ENCODE measurements around the gene INPP5J. TPM values are rescaled to one million over a fixed set of nuclear protein-coding genes. Genes with fewer than 3 reads are reported as not detected.

Gene INPP5J
- total RNA-seq, 1 experiment from 2014 or later = 6.2 TPM

GRCh38 chr22:31099386-31099785 lies 23.4 kb upstream of the INPP5J start:
- Mint-ChIP-seq H3K9me3 (no peaks in the 10 kb centered on the region), H3K4me3 (0 out of 2 replicates have a peak overlapping the region, but pooled peaks have one; percentile 12), H3K27me3 (ENCODE audit: low read depth) (peaks cover 12% of the 10 kb centered on the region), H3K4me1 (peaks cover 17% of the 10 kb centered on the region), H3K36me3 (no peaks in the 10 kb centered on the region; the same call in 1 of the 2 replicates), H3K27ac (no peak overlapping the region)
- ChIA-PET CTCF (interaction anchor here (0.9 to 21.8 kb wide), 9 partner anchors 6 to 531 kb away, joined by 3 to 363 read pairs (median 6); partner anchors contain the start of genes PLA2G3, RNF185, SELENOM and SMTN), POLR2A (interaction anchor here (0.7 to 1.4 kb wide), 3 partner anchors 9 to 18 kb away, joined by 3 to 5 read pairs (median 3); partner anchors contain the start of gene SMTN)
- DNase-seq (ENCODE audit: low spot score) = no peak
- ATAC-seq = no peak
- TF ChIP-seq GABPB1 (CRISPR knock-in tag; IDR thresholded peaks at IDR 0.05) = no peak
- TF ChIP-seq ZNF423 (CRISPR knock-in tag; IDR thresholded peaks at IDR 0.05) = no peak
- no peak for TF ChIP-seq OVOL2 (CRISPR knock-in tag; IDR thresholded peaks at IDR 0.05; ENCODE audit: borderline replicate concordance)
- TF ChIP-seq HMGA2 (CRISPR knock-in tag; IDR thresholded peaks at IDR 0.05) = no peak
- no peak for TF ChIP-seq CBFB (CRISPR knock-in tag; IDR thresholded peaks at IDR 0.05; ENCODE audit: low read depth)
- TF ChIP-seq E2F5 (CRISPR knock-in tag; IDR thresholded peaks at IDR 0.05) = no peak
- TF ChIP-seq JAZF1 (CRISPR knock-in tag; IDR thresholded peaks at IDR 0.05) = no peak
- no peak for TF ChIP-seq USF1 (CRISPR knock-in tag; IDR thresholded peaks at IDR 0.05)
- TF ChIP-seq AR (CRISPR knock-in tag; IDR thresholded peaks at IDR 0.05) = no peak
- TF ChIP-seq MLX (CRISPR knock-in tag; IDR thresholded peaks at IDR 0.05) = no peak
- TF ChIP-seq, protein P1, sequence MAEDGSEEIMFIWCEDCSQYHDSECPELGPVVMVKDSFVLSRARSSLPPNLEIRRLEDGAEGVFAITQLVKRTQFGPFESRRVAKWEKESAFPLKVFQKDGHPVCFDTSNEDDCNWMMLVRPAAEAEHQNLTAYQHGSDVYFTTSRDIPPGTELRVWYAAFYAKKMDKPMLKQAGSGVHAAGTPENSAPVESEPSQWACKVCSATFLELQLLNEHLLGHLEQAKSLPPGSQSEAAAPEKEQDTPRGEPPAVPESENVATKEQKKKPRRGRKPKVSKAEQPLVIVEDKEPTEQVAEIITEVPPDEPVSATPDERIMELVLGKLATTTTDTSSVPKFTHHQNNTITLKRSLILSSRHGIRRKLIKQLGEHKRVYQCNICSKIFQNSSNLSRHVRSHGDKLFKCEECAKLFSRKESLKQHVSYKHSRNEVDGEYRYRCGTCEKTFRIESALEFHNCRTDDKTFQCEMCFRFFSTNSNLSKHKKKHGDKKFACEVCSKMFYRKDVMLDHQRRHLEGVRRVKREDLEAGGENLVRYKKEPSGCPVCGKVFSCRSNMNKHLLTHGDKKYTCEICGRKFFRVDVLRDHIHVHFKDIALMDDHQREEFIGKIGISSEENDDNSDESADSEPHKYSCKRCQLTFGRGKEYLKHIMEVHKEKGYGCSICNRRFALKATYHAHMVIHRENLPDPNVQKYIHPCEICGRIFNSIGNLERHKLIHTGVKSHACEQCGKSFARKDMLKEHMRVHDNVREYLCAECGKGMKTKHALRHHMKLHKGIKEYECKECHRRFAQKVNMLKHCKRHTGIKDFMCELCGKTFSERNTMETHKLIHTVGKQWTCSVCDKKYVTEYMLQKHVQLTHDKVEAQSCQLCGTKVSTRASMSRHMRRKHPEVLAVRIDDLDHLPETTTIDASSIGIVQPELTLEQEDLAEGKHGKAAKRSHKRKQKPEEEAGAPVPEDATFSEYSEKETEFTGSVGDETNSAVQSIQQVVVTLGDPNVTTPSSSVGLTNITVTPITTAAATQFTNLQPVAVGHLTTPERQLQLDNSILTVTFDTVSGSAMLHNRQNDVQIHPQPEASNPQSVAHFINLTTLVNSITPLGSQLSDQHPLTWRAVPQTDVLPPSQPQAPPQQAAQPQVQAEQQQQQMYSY (CRISPR knock-in tag; IDR thresholded peaks at IDR 0.05) = no peak
- TF ChIP-seq FOXK1 (CRISPR knock-in tag; IDR thresholded peaks at IDR 0.05) = no peak
- no peak for TF ChIP-seq ZNF317 (CRISPR knock-in tag; IDR thresholded peaks at IDR 0.05; ENCODE audit: borderline replicate concordance, low read depth)
- TF ChIP-seq HMGXB4 (CRISPR knock-in tag; IDR thresholded peaks at IDR 0.05) = no peak
- no peak for TF ChIP-seq TP53 (CRISPR knock-in tag; IDR thresholded peaks at IDR 0.05)

Measured in WTC11 (cell line).